Measurements from ENCODE around the gene CLMP.

CLMP gene

GRCh38 chr11:123187665-123188507 is 7.2 kb downstream of the CLMP start:
- DNase-seq, result no peak

DNA sequence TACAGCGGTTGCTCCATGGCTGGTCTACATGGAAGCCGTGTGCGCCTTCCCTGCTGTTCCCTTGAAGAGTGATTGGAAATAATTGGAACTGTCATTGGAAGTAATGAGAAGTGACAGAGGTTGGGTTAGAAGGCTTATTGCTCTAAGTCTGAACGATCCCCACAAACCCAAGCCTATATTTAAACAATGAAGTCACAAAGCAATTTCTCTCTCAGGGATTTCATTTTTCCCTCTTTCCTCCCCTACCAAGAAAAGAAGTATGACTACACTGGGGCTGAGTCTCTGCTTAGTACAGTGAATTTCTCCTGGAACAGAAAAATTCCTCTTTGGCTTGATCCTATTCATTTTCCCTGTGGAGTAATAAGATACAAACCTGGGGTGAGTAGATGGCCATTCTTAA is 7.8 kb downstream of the CLMP start:
- no peak for DNase-seq

DNA sequence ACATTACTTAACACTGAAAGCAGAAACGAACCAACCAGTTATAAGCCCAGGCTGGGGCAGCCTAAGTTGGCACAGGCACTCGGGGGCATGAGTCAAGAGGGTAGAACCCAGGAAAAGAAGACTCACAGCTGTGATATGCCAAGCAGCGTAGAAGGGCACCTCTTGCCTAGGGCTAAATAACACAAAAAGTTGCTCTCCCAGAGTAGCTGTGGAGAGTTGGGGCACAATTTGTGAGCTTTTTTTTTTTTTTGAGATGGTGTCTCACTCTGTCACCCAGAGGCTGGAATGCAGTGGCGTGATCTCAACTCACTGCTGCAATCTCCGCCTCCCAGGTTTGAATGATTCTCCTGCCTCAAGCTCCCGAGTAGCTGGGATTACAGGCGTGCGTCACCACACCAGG is 8.8 kb downstream of the CLMP start:
- DNase-seq, result no peak

GRCh38 chr11:123185326-123185725 is 9.7 kb downstream of the CLMP start:
- DNase-seq, result no peak

- DNase-seq, result no peak
Measured at GRCh38 chr11:123184531-123184930, 10.5 kb downstream of the CLMP start.

DNA sequence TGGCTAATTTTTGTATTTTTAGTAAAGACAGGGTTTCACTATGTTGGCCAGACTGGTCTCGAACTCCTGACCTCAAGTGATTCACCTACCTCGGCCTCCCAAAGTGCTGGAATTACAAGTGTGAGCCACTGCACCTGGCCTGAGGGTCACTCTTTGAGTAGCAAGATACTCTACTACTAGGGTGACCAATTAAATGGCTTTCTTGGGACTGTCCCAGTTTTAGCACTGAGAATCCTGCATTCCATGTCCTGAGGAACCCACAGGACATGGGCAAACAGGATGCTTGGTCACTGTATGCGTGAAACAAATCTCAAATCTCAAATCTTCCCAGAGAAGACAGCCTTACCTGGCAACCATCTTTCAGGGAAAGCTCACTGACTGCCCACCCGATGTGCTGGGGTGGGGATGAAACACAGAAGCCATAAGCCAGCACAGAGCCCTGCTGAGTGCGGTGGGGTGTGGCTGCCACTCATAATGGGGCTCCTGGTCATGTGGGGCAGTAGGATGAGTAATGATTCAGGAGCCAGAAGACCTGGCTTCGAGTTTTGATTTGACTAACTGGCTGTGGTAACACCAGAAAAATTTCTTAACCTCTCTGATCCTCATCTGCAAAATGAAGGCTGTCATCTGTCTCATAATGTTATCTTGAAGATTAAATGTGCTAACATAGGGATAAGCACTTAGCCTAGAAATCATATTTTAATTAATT is 11.5 kb downstream of the CLMP start:
- no peak for DNase-seq

DNA sequence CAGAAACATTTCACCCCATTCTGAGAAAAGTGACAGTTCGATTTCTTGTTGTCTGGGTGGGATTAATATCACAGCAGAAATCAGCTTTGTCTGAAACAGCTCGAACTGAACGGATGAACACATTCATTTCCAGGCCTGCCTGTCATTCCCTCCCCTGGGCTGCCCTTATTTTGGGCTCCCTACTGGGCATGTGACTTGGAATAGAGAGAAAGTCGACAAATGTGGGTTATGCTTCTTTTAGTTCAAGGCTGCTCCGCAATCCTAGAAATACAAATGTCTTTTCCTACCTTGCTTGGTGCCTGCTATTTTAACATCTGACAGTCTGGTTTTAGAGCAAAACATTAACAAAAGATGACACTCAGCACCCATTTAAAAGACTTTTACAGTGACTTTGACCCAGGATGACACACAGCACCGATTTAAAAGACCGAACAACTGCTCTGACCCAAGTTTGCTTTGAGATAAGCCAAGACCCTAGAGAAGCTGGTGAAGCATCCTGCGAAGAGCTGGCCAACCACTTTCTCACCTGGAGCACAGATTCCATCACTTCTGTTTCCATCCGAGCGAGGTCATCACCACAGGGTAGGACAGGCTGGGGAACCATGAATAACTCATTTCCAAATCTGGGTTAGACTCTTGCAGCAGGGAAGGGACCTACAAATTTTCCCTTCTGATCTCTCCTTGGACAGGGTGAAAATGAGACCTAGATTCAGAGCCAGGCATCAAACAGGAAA is 13.1 kb downstream of the CLMP start:
- DNase-seq, result no peak

- DNase-seq, result no peak
Measured at GRCh38 chr11:123181075-123181474, 14.0 kb downstream of the CLMP start.

- DNase-seq, result no peak
Measured at GRCh38 chr11:123180574-123180973, 14.5 kb downstream of the CLMP start.

GRCh38 chr11:123180166-123180565 is 14.9 kb downstream of the CLMP start:
- no peak for DNase-seq

DNA sequence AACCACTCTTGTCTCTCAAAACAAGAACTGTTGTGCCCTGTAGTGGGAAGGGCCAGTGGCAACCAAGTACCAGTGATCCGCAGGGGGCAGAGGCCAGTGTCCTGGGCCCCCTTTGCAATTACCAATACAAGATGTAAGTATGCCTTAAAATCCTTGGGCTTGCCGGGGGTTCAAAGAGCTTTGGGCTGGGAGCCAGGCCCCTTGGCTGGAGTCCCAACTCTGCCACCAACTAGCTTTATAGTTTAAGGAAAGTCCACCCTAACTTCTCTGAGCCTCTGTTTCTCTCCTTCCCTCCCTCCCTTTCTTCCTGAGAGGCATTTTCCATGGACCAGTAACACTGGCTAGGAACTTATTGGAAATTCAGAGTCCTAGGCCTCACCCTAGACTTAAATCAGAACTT is 15.5 kb downstream of the CLMP start:
- DNase-seq, result no peak

DNA sequence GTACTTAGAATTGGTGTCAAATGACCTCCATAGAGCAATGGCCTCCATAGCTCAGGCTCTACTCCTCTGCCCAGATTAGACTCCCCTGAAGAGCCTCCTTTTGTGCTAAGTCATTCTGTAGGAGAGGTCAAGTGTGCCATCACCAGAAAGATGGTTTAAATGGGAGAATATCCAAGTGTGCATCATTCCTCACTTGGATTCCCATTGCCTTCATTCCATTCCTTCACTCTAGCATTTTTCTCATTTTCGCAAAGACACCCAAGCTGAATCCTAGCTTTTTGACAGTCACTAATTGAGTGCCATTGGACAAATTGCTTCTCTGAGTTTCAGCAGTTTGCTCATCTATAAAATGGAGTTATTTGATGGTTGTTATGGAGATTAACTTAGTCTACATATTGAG is 16.9 kb downstream of the CLMP start:
- DNase-seq, result no peak

DNA sequence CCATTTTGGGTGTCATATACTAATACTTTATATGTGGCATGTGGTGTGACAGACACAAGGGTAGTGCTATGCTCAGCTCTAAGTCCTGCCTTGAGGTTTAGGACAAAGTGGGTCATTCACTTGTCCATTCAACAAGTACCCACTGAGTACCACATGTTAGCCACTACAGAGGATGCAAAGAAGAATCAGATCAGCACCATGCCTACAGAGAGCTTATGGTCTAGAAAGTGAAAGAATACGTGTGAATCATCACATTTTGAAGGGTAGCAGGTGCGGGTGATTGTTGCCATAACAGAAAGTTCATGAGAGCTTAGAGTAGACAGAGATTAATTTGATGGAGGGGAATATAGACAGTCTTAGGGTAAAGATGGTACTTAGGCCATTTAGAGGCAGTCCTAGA is 18.3 kb downstream of the CLMP start:
- no peak for DNase-seq

- no peak for DNase-seq
Measured at GRCh38 chr11:123174196-123175183, 20.6 kb downstream of the CLMP start.

DNA sequence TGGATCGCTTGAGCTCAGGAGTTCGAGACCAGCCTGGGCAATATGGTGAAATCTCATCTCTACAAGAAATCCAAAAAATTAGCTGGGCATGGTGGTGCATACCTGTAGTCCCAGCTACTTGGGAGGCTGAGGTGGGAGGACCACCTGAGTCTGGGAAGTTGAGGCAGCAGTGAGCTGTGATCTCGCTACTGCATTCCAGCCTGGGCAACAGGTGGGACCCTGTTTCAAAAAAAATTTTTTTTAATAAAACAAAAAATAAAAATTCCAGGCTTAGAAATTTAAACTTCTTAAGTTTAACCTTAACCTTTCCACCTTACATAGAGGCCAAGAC is 21.2 kb downstream of the CLMP start:
- no peak for DNase-seq

- DNase-seq, result no peak
Measured at GRCh38 chr11:123173040-123173855, 21.8 kb downstream of the CLMP start.

DNA sequence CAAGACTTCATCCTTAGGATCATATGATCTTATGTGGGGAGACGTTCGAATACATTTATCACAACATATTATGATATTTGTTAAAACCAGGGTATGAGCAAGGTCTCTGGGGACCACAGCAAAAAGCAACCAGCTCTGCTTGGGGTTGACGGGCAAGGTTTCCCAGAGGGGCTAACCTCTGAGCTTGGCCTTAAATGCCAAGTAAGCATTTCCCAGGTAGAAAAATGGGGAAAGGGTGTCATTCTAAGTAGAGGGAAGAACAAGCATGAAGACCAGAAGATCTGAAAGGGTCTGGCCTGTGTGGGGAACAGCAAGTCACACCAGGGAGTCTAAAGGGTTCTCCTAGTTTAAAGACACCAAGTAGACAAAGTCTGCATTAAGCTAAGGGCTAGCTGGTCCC is 24.1 kb downstream of the CLMP start:
- no peak for DNase-seq

- no peak for DNase-seq
Measured at GRCh38 chr11:123169821-123170220, 25.2 kb downstream of the CLMP start.

DNA sequence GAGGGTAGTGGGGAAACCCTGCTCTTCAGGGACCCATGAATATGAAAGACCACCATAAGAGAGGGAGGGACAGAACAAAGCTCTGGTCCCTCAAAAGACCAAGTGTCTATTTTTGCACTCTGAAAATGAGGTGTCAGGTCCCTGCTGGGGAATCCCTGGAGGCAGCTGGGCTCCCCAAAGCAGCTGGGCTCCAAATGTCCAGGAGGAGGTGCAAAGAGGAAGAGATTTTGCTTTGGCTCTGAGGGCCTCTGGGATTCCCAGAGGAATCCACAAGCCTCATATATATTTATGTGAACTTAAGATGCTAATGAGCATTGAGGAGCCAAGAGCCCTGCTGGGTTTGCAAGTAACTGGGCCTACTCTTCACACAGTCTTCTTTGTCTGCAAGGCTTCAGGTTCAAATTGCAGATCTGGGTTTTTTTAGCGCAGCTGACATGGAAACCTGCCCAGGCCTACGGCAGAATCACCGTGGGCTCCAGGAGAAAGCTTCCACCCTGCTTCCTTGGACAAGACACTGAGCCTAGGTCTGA is 26.0 kb downstream of the CLMP start:
- no peak for DNase-seq

DNA sequence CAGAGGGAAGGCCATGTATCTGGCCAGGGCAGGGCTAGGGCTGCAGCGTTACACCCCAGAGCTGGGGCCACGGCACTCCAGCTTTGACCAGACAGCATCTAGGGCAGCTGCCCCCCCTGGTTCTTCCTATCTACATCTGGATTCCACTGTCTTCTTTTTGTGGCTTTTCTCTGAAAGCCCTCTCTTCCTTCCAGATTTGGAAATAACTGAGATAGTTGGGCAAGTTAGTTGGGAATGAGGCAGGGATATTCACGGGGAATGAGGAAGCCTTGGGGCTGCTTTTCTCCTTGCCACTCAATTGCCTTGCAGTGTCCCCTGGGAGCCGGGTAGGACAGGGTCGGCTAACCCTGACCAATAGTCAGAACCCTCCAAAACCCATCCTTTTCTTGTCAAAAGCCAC is 26.8 kb downstream of the CLMP start:
- DNase-seq, result no peak

DNA sequence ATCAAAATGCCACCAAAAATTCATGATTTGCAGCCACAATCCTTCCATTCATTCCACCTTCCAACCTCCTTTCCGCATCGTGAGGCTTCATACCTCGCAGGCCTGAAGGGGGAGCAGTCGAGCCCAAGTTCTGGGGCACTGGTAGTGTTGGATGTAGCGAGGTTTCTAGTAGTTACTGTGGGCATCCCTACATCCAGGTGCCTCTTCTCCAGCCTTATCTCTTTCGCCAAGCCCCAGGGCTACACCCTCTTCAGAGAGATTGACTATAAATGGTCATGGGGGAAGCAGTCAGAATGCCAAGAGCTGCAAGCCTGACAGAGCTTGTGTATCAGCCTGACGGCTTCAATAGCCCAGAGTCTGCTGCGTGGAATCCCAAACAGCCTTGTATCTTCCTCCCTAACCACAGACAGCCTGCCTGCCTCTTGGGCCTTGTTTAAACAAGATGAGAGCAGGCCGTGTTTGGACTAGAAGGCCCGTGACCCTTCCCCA is 28.9 kb downstream of the CLMP start:
- DNase-seq, result no peak

Measured in SHP77 (cell line).